K562 (cell line): ENCODE data around the gene GPX7. TPM values are rescaled to one million over a fixed set of nuclear protein-coding genes. Genes with fewer than 3 reads are reported as not detected.

Source experiments
- BDP1 ChIP-seq: IDR thresholded peaks from 3 replicates; pipeline ENCODE4 v1.6.1; 2011; ENCODE audit not compliant: insufficient read length, insufficient read depth
- CCNT2 ChIP-seq: IDR thresholded peaks from 2 replicates; pipeline ENCODE4 v1.6.1; 2011; ENCODE audit warnings: borderline replicate concordance, low read depth, mild to moderate bottlenecking, moderate library complexity, mixed read lengths, low read length; ENCODE audit not compliant: insufficient read length; ENCODE audit errors: extremely low read depth
- FOS ChIP-seq: IDR thresholded peaks from 3 replicates; pipeline ENCODE4 v1.6.1; 2011; ENCODE audit not compliant: insufficient read length; ENCODE audit errors: extremely low read depth
- HNRNPLL ChIP-seq: fragments of 200-400 bp; formaldehyde crosslinking; IDR thresholded peaks from 2 replicates; pipeline ENCODE4 v1.6.1; 2017; ENCODE audit warnings: low read length, low read depth, mild to moderate bottlenecking; ENCODE audit not compliant: poor library complexity, severe bottlenecking
- MAFK ChIP-seq: IDR thresholded peaks from 2 replicates; pipeline ENCODE4 v1.6.1; 2011; ENCODE audit warnings: low read length, improper control_type of control experiment
- NR3C1 ChIP-seq: sonication (generic); formaldehyde crosslinking; IDR thresholded peaks from 2 replicates; pipeline ENCODE4 v1.8.1; 2022; ENCODE audit warnings: missing genetic modification reagents
- PHF20 ChIP-seq: fragments of 450-650 bp; IDR thresholded peaks from 2 replicates; pipeline ENCODE4 v1.6.1; 2018; ENCODE audit not compliant: partially characterized antibody
- POLR2H ChIP-seq: IDR thresholded peaks from 2 replicates; pipeline ENCODE4 v1.6.1; 2016; ENCODE audit warnings: missing genetic modification characterization, low read depth, mild to moderate bottlenecking, control low read depth, missing compliant biosample characterization, moderate library complexity
- RBM34 ChIP-seq: fragments of 200-400 bp; formaldehyde crosslinking; IDR thresholded peaks from 2 replicates; pipeline ENCODE4 v1.6.1; 2018; ENCODE audit warnings: low read length, borderline replicate concordance; ENCODE audit not compliant: insufficient read depth
- SAP30 ChIP-seq: fragments of 200-600 bp; sonication (generic); IDR thresholded peaks from 2 replicates; pipeline ENCODE4 v1.6.1; 2012; ENCODE audit warnings: borderline replicate concordance, low read depth, mild to moderate bottlenecking, moderate library complexity, low read length, control low read depth, inconsistent platforms; ENCODE audit not compliant: insufficient read depth, poor library complexity, severe bottlenecking
- SMARCC2 ChIP-seq: fragments of 450-650 bp; IDR thresholded peaks from 2 replicates; pipeline ENCODE4 v1.6.1; 2017; ENCODE audit warnings: antibody characterized with exemption, moderate library complexity, mild to moderate bottlenecking, low read depth
- THRAP3 ChIP-seq: fragments of 450-650 bp; IDR thresholded peaks from 2 replicates; pipeline ENCODE4 v1.6.1; 2016; ENCODE audit warnings: mild to moderate bottlenecking, inconsistent platforms, borderline replicate concordance
- ZNF175 ChIP-seq: fragments of 200-800 bp; sonication (Bioruptor generic); IDR thresholded peaks from 2 replicates; pipeline ENCODE4 v1.6.1; 2016; ENCODE audit warnings: low read depth, mild to moderate bottlenecking, missing genetic modification characterization, missing compliant biosample characterization
- ZNF76 ChIP-seq: fragments of 250-450 bp; sonication (Bioruptor Pico); IDR thresholded peaks from 2 replicates; pipeline ENCODE4 v1.4.0; 2020; ENCODE audit warnings: mild to moderate bottlenecking, moderate library complexity, borderline replicate concordance
- polyA plus RNA-seq, 8 experiments: library from polyadenylated mRNA; depleted of rRNA in 4 of 8; stranded (reverse) in 5 of 8; unstranded in 3 of 8; fragments of >200 nt; fragmentation: Nextera tagmentation in 2 of 8; fragmentation: Illumina TruSeq in 1 of 8; extraction: Ambion mirVana in 2 of 8; extraction: Trizol in 1 of 8; gene quantifications; 2 replicates each; pipeline versions ENCODE4 v1.2.1 to v1.2.3, GENCODE V29; 2011 to 2014; ENCODE audit warnings: inconsistent platforms in 1 of 8, missing spikeins in 1 of 8
- total RNA-seq, 7 experiments: library from RNA; depleted of rRNA in 6 of 7; stranded (reverse); fragments of >200 nt in 6 of 7; fragmentation: Illumina TruSeq in 2 of 7; extraction: Trizol in 2 of 7; gene quantifications; 2 replicates each; pipeline versions ENCODE4 v1.2.1 to v1.2.3, GENCODE V29; 2011 to 2021; ENCODE audit warnings: low replicate concordance in 1 of 7
- TF ChIP-seq, protein P1 (sequence below): sonication (generic); formaldehyde crosslinking; IDR thresholded peaks from 2 replicates; pipeline ENCODE4 v1.8.0; 2022; ENCODE audit warnings: mild to moderate bottlenecking, missing genetic modification reagents
- TF ChIP-seq, protein P2 (sequence below): fragments of 250-450 bp; sonication (Bioruptor Pico); IDR thresholded peaks from 2 replicates; pipeline ENCODE4 v1.4.0; 2020; ENCODE audit warnings: mild to moderate bottlenecking, moderate library complexity, borderline replicate concordance
- TF ChIP-seq, protein P3 (sequence below), 2 experiments: fragments of 250-450 bp in 1 of 2; fragments of 450-650 bp in 1 of 2; sonication (Bioruptor Pico) in 1 of 2; IDR thresholded peaks; 2 replicates each; pipeline versions ENCODE4 v1.6.1 to v1.8.0; 2016 to 2021; ENCODE audit warnings: mild to moderate bottlenecking in 2 of 2, moderate library complexity in 2 of 2, missing compliant biosample characterization in 1 of 2, missing genetic modification characterization in 1 of 2
- TF ChIP-seq, protein P4 (sequence below): fragments of 450-650 bp; IDR thresholded peaks from 2 replicates; pipeline ENCODE4 v1.7.1; 2018; ENCODE audit warnings: mild to moderate bottlenecking, low read depth; ENCODE audit not compliant: partially characterized antibody

GPX7 gene
- total and polyA plus RNA-seq, 9 of the 15 experiments (the other 6 are each of a cell fraction or from before 2014, with no cell fraction given) = 0.08 TPM; not detected in 8

DNA sequence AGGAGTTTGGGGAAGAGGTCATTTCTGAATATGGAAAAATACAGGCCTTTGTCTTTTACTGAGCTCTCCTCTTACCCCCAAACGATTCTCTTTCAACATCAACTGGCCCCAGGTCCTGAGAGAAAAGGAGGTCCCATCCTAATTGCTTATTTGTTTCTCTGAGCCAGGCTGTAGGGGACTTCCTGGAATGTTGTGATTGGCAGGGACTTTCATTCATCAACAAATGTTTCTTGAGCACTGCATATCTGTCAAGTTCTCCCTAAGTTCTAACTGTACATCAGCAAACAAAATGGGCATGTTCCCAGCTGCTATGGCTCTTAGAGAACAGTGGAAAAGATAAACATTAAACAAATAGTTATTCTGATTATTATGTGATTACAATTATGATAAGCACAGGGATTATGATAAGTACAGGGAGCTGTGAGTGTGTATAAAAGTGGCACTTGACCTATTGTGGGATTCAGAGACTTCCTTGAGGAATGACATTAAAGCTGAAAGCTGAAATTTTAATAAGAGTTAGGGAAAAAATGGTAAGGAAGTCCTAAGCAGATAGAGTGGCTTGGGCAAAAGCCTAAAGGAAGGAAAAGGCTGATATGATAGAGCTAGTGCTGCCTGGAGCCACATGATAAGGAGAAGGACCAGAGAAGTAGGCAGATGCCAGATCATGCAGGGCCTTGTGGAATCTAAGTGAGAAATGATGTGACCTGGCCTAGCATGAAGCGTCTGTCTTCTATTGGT is 11.6 kb downstream of the GPX7 start (continued):
- TF ChIP-seq ZNF175 (CRISPR knock-in tag) (0 out of 2 replicates have a peak, but pooled peaks have one; percentile 18), NR3C1 (CRISPR knock-in tag) (no peak), MAFK (0 out of 2 replicates have a peak, but pooled peaks have one; percentile 19), PHF20 (no peak), FOS (no peak), BDP1 (no peak), POLR2H (no peak), SMARCC2 (peak; percentile 93; the same call in 1 of the 2 replicates), THRAP3 (no peak), CCNT2 (peak; percentile 64), RBM34 (no peak), SAP30 (no peak), HNRNPLL (peak; percentile 37), ZNF76 (no peak)
- TF ChIP-seq, protein P1, sequence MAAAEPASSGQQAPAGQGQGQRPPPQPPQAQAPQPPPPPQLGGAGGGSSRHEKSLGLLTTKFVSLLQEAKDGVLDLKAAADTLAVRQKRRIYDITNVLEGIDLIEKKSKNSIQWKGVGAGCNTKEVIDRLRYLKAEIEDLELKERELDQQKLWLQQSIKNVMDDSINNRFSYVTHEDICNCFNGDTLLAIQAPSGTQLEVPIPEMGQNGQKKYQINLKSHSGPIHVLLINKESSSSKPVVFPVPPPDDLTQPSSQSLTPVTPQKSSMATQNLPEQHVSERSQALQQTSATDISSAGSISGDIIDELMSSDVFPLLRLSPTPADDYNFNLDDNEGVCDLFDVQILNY (CRISPR knock-in tag) = no peak
- TF ChIP-seq, protein P2, sequence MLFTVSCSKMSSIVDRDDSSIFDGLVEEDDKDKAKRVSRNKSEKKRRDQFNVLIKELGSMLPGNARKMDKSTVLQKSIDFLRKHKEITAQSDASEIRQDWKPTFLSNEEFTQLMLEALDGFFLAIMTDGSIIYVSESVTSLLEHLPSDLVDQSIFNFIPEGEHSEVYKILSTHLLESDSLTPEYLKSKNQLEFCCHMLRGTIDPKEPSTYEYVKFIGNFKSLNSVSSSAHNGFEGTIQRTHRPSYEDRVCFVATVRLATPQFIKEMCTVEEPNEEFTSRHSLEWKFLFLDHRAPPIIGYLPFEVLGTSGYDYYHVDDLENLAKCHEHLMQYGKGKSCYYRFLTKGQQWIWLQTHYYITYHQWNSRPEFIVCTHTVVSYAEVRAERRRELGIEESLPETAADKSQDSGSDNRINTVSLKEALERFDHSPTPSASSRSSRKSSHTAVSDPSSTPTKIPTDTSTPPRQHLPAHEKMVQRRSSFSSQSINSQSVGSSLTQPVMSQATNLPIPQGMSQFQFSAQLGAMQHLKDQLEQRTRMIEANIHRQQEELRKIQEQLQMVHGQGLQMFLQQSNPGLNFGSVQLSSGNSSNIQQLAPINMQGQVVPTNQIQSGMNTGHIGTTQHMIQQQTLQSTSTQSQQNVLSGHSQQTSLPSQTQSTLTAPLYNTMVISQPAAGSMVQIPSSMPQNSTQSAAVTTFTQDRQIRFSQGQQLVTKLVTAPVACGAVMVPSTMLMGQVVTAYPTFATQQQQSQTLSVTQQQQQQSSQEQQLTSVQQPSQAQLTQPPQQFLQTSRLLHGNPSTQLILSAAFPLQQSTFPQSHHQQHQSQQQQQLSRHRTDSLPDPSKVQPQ = no peak
- TF ChIP-seq, protein P3, sequence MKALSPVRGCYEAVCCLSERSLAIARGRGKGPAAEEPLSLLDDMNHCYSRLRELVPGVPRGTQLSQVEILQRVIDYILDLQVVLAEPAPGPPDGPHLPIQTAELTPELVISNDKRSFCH (CRISPR knock-in tag; IDR thresholded peaks at IDR 0.05) = no peak
- TF ChIP-seq, protein P3 (tag; IDR thresholded peaks at IDR 0.05) = no peak; the same call in 1 of the 2 replicates
- TF ChIP-seq, protein P4, sequence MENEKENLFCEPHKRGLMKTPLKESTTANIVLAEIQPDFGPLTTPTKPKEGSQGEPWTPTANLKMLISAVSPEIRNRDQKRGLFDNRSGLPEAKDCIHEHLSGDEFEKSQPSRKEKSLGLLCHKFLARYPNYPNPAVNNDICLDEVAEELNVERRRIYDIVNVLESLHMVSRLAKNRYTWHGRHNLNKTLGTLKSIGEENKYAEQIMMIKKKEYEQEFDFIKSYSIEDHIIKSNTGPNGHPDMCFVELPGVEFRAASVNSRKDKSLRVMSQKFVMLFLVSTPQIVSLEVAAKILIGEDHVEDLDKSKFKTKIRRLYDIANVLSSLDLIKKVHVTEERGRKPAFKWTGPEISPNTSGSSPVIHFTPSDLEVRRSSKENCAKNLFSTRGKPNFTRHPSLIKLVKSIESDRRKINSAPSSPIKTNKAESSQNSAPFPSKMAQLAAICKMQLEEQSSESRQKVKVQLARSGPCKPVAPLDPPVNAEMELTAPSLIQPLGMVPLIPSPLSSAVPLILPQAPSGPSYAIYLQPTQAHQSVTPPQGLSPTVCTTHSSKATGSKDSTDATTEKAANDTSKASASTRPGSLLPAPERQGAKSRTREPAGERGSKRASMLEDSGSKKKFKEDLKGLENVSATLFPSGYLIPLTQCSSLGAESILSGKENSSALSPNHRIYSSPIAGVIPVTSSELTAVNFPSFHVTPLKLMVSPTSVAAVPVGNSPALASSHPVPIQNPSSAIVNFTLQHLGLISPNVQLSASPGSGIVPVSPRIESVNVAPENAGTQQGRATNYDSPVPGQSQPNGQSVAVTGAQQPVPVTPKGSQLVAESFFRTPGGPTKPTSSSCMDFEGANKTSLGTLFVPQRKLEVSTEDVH = no peak
